NB4 (cell line): ENCODE measurements around the gene PCK1.

Source experiments
- CTCF ChIP-seq: IDR thresholded peaks from one replicate; pipeline ENCODE4 v1.5.1; 2012; ENCODE audit warnings: low read depth, low read length
- MAX ChIP-seq: IDR thresholded peaks from 2 replicates; pipeline ENCODE4 v1.6.1; 2011; ENCODE audit warnings: low read depth, low read length
- POLR2A ChIP-seq: IDR thresholded peaks from 2 replicates; pipeline ENCODE4 v1.6.1; 2011; ENCODE audit warnings: mild to moderate bottlenecking; ENCODE audit not compliant: insufficient read length; ENCODE audit errors: extremely low read depth

GRCh38 chr20:57558614-57559288, 2.2 kb upstream of the PCK1 start:
- TF ChIP-seq CTCF = no peak
- no peak for TF ChIP-seq POLR2A
- TF ChIP-seq MAX = no peak
